ENCODE data around the gene DPY30.

GRCh38 chr2:31992934-31993333 lies 46.7 kb downstream of the DPY30 start:
- TF ChIP-seq CTCF (IDR thresholded peaks at IDR 0.05 in 4 of 5, conservative IDR thresholded peaks at IDR 0.05 in 1 of 5) = no peak
- no peak for TF ChIP-seq POLR2A (IDR thresholded peaks at IDR 0.05)

Measured in gastrocnemius medialis (tissue), 4 donors.